K562 (cell line): ENCODE data around the gene DMP1. TPM values are rescaled to one million over a fixed set of nuclear protein-coding genes. Genes with fewer than 3 reads are reported as not detected.

ENCODE experiments used
- ATAC-seq: fragments of 200-7000 bp; cut with Tn5 transposase; 3 replicates; pipeline ENCODE4 v1.9.1; 2020; ENCODE audit warnings: moderate library complexity
- Bru-seq: library from RNA; stranded (reverse); fragments of 400-500 nt; gene quantifications from one replicate; lab custom pipeline; 2021; lab: Mats Ljungman, UMichigan
- BruChase-seq, 2 experiments: library from RNA; stranded (reverse); fragments of 400-500 nt; gene quantifications; one replicate each; lab custom pipeline; 2021; lab: Mats Ljungman, UMichigan
- BruUV-seq: library from RNA; stranded (reverse); fragments of 400-500 nt; replicated peaks from 2 replicates; lab custom pipeline; 2021; lab: Mats Ljungman, UMichigan
- CTCF ChIA-PET: fragments of 300-600 bp; formaldehyde crosslinking; extraction: SDS; loops from one replicate; lab custom pipeline; 2021; ENCODE audit warnings: low intra/inter-chr PET ratio; lab: Yijun Ruan, JAX
- POLR2A ChIA-PET: fragments of 300-600, 350-650 bp; sonication (Branson Sonifier 250); formaldehyde crosslinking; extraction: SDS; loops from one replicate; lab custom pipeline; 2021; ENCODE audit warnings: antibody characterized with exemption, inconsistent platforms; lab: Yijun Ruan, JAX
- DNase-seq, 4 experiments: peaks; one replicate each; pipeline versions ENCODE4 v3.0.0 to v3.0.0-alpha.2; 2011 to 2018; ENCODE audit warnings: low spot score in 3 of 4, mixed read lengths in 3 of 4; ENCODE audit errors: extremely low read depth in 1 of 4
- FAIRE-seq: peaks from 2 replicates; lab custom pipeline; 2011; peaks lifted over from hg19 to GRCh38; lab: Jason Lieb, UNC
- H2AFZ ChIP-seq: 2 replicates; pipeline ENCODE4 v1.6.0; 2011; ENCODE audit warnings: low read depth, low read length, control low read depth, inconsistent platforms
- H3K27ac ChIP-seq: fragments of 200-600 bp; 3 replicates; pipeline ENCODE4 v1.8.0; 2011; ENCODE audit warnings: low read depth, mild to moderate bottlenecking, control low read depth, inconsistent platforms, low read length, moderate library complexity, mixed read lengths; ENCODE audit errors: extremely low read depth
- H3K27me3 ChIP-seq, 2 experiments: fragments of 300-600 bp in 1 of 2; 2 replicates in 1 of 2; 3 replicates in 1 of 2; pipeline versions ENCODE4 v1.6.0 to v1.8.0; 2011; ENCODE audit warnings: inconsistent platforms in 2 of 2, low read length in 2 of 2, mild to moderate bottlenecking in 1 of 2, mixed read lengths in 1 of 2, moderate library complexity in 1 of 2; ENCODE audit not compliant: control insufficient read depth in 2 of 2, insufficient read depth in 2 of 2
- H3K36me3 ChIP-seq: fragments of 300-600 bp; 3 replicates; pipeline ENCODE4 v1.8.0; 2011; ENCODE audit warnings: mild to moderate bottlenecking, low read length, inconsistent platforms; ENCODE audit not compliant: control insufficient read depth, insufficient read depth
- H3K4me1 ChIP-seq, 2 experiments: fragments of 200-600 bp in 1 of 2; replicated peaks in 1 of 2; 2 replicates in 1 of 2; 3 replicates in 1 of 2; pipeline versions ENCODE4 v1.5.1 to v1.8.0; 2011; ENCODE audit warnings: inconsistent platforms in 2 of 2, low read length in 2 of 2, mild to moderate bottlenecking in 1 of 2, mixed read lengths in 1 of 2, moderate library complexity in 1 of 2; ENCODE audit not compliant: control insufficient read depth in 2 of 2, insufficient read depth in 2 of 2
- H3K4me2 ChIP-seq: 2 replicates; pipeline ENCODE4 v1.6.1; 2011; ENCODE audit warnings: low read length, control low read depth, inconsistent platforms, mixed read lengths; ENCODE audit not compliant: insufficient read depth
- H3K4me3 ChIP-seq: fragments of 200-600 bp; sonication (generic), shearing (Covaris generic); 2 replicates; pipeline ENCODE4 v1.5.1; 2016; ENCODE audit warnings: control low read depth, inconsistent platforms
- H3K79me2 ChIP-seq: fragments of 200-600 bp; 3 replicates; pipeline ENCODE4 v1.8.0; 2011; ENCODE audit warnings: low read length, inconsistent platforms; ENCODE audit not compliant: control insufficient read depth, insufficient read depth
- H3K9ac ChIP-seq, 2 experiments: 2 replicates each; pipeline versions ENCODE4 v1.6.0 to v1.6.1; 2011; ENCODE audit warnings: low read depth in 2 of 2, low read length in 2 of 2, control low read depth in 1 of 2, inconsistent platforms in 1 of 2, mild to moderate bottlenecking in 1 of 2, mixed read lengths in 1 of 2; ENCODE audit not compliant: insufficient read depth in 1 of 2
- H3K9me1 ChIP-seq: one replicate; pipeline ENCODE4 v1.6.0; 2011; ENCODE audit warnings: inconsistent platforms, mild to moderate bottlenecking, low read length, moderate library complexity; ENCODE audit not compliant: control insufficient read depth, insufficient read depth
- H3K9me3 ChIP-seq: replicated peaks from 2 replicates; pipeline ENCODE4 v1.5.1; 2011; ENCODE audit warnings: low read depth, low read length, inconsistent platforms; ENCODE audit not compliant: control insufficient read depth, insufficient read depth
- H4K20me1 ChIP-seq: replicated peaks from 2 replicates; pipeline ENCODE4 v1.6.1; 2011; ENCODE audit warnings: low read length, inconsistent platforms, mixed read lengths; ENCODE audit not compliant: control insufficient read depth, insufficient read depth
- ZFP36 ChIP-seq: fragments of 150-350 bp; IDR thresholded peaks from 2 replicates; pipeline ENCODE4 v1.6.1; 2018; ENCODE audit warnings: low read length, low read depth; ENCODE audit not compliant: partially characterized antibody
- ZNF589 ChIP-seq: fragments of 200-800 bp; sonication (Bioruptor generic); IDR thresholded peaks from 2 replicates; pipeline ENCODE4 v1.6.1; 2016; ENCODE audit warnings: low read depth, missing genetic modification characterization, missing compliant biosample characterization
- WGBS: fragments of 100-300 bp; shearing (Covaris generic); methylation state at CpG from one replicate; pipeline ENCODE4 v1.1.6; 2016; ENCODE audit warnings: low coverage, mixed read lengths; ENCODE audit not compliant: insufficient coverage; ENCODE audit errors: missing lambda C conversion rate; 5-methylcytosine and 5-hydroxymethylcytosine counted together
- in situ Hi-C: fragments of 300-500 bp; cut with MboI; formaldehyde crosslinking; loops from 4 replicates; pipeline ENCODE4 v1.15.0; 2018; ENCODE audit warnings: inconsistent platforms, mixed read lengths
- intact Hi-C: fragments of 100-400 bp; cut with micrococcal nuclease; formaldehyde crosslinking; loops from 2 replicates; pipeline ENCODE4 v1.14.2; 2022
- long read RNA-seq, 3 experiments: library from polyadenylated mRNA in 2 of 3; library from RNA in 1 of 3; unstranded in 2 of 3; stranded (forward) in 1 of 3; transcript quantifications; one replicate each; pipeline ENCODE4 v2.0.0, GENCODE V29; 2019 to 2022
- polyA minus RNA-seq, 3 experiments: library from RNA; depleted of rRNA, polyadenylated mRNA; stranded (reverse); fragments of >200 nt; gene quantifications; 2 replicates each; pipeline ENCODE4 v1.2.3, GENCODE V29; 2011
- polyA plus RNA-seq, 8 experiments: library from polyadenylated mRNA; depleted of rRNA in 4 of 8; stranded (reverse) in 5 of 8; unstranded in 3 of 8; fragments of >200 nt; fragmentation: Nextera tagmentation in 2 of 8; fragmentation: Illumina TruSeq in 1 of 8; extraction: Ambion mirVana in 2 of 8; extraction: Trizol in 1 of 8; gene quantifications; 2 replicates each; pipeline versions ENCODE4 v1.2.1 to v1.2.3, GENCODE V29; 2011 to 2014; ENCODE audit warnings: inconsistent platforms in 1 of 8, missing spikeins in 1 of 8
- total RNA-seq, 7 experiments: library from RNA; depleted of rRNA in 6 of 7; stranded (reverse); fragments of >200 nt in 6 of 7; fragmentation: Illumina TruSeq in 2 of 7; extraction: Trizol in 2 of 7; gene quantifications; 2 replicates each; pipeline versions ENCODE4 v1.2.1 to v1.2.3, GENCODE V29; 2011 to 2021; ENCODE audit warnings: low replicate concordance in 1 of 7
- TF ChIP-seq, protein P1 (sequence below): fragments of 250-450 bp; sonication (Bioruptor Pico); IDR thresholded peaks from 2 replicates; pipeline ENCODE4 v1.4.0; 2020; ENCODE audit warnings: mild to moderate bottlenecking, moderate library complexity
- TF ChIP-seq, protein P2 (sequence below): fragments of 250-450 bp; sonication (Bioruptor Pico); IDR thresholded peaks from 2 replicates; pipeline ENCODE4 v1.5.0; 2021

The DMP1 gene, protein sequence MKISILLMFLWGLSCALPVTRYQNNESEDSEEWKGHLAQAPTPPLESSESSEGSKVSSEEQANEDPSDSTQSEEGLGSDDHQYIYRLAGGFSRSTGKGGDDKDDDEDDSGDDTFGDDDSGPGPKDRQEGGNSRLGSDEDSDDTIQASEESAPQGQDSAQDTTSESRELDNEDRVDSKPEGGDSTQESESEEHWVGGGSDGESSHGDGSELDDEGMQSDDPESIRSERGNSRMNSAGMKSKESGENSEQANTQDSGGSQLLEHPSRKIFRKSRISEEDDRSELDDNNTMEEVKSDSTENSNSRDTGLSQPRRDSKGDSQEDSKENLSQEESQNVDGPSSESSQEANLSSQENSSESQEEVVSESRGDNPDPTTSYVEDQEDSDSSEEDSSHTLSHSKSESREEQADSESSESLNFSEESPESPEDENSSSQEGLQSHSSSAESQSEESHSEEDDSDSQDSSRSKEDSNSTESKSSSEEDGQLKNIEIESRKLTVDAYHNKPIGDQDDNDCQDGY
- total RNA-seq (2011; cell fraction: chromatin; rRNA removed; ENCODE audit: low replicate concordance): not detected in 2 replicates
- not detected in 2 replicates for total RNA-seq (2011; cell fraction: nucleolus; rRNA removed)
- total RNA-seq (2011; cell fraction: nucleoplasm; rRNA removed): not detected in 2 replicates
- total RNA-seq (2014; rRNA removed): not detected in 2 replicates
- not detected in 2 replicates for total RNA-seq (2014; rRNA removed; fragmentation: Illumina TruSeq; extraction: Trizol)
- not detected in 2 replicates for total RNA-seq (2015; rRNA removed; fragmentation: Illumina TruSeq; extraction: Trizol)
- not detected in 2 replicates for total RNA-seq (2021)
- not detected in 2 replicates for polyA plus RNA-seq (2011; rRNA removed)
- polyA plus RNA-seq (2011; cell fraction: cytosol; rRNA removed): not detected in 2 replicates
- polyA plus RNA-seq (2011; cell fraction: nucleus; rRNA removed): not detected in 2 replicates
- not detected in 2 replicates for polyA plus RNA-seq (2012)
- not detected in 2 replicates for polyA plus RNA-seq (2014; fragmentation: Illumina TruSeq; extraction: Trizol)
- not detected for polyA plus RNA-seq (2014; fragmentation: Nextera tagmentation; extraction: Ambion mirVana)
- polyA plus RNA-seq (2014; rRNA removed): not detected in 2 replicates
- polyA minus RNA-seq (2011; rRNA and poly(A)+ RNA removed): not detected in 2 replicates
- polyA minus RNA-seq (2011; cell fraction: cytosol; rRNA and poly(A)+ RNA removed): not detected in 2 replicates
- polyA minus RNA-seq (2011; cell fraction: nucleus; rRNA and poly(A)+ RNA removed): not detected in 2 replicates
- not detected for Bru-seq, nascent RNA
- BruChase-seq, experiment 1, labeled RNA remaining after a 2-hour chase: not detected
- not detected for BruChase-seq, experiment 2, labeled RNA remaining after a 6-hour chase
- long read RNA-seq, experiment 1: 0 reads
- long read RNA-seq, experiment 2: 0 reads
- long read RNA-seq, experiment 3: 0 reads

DNA sequence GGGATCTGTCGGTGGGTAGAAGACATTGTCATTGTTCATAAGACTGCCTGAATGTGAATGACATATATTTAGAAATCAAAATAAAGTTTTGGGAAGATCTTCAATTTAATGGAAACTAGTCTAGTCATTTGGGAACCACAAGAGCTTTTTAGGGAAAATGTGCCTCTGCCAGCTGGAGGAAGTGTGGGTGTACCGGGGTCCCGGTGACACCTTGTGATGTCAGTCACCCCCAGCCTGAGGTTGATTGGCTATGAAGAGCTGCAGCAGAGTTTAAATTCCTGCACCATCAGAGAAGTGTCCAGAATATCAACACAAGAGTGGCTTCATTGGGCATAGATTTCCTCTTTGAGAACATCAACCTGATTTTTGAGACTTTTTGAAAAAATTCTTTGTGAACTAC, at the start of gene DMP1:
DMP1 (plus strand) TSS at position 301 of the 400 bp plus-strand sequence. CDS start 6,213 bp downstream, outside the sequence.
- Histone ChIP-seq H3K27me3 (no peaks in the 10 kb centered on the region), H3K9me1 (no peaks in the 10 kb centered on the region), H3K4me2 (no peak within 1 kb of the TSS), H3K9ac (no peak within 1 kb of the TSS), H2AFZ (no peak within 1 kb of the TSS), H3K36me3 (no peaks in the 10 kb centered on the region), H3K79me2 (no peaks in the 10 kb centered on the region), H3K9me3 (no peaks in the 10 kb centered on the region), H3K4me3 (no peak within 1 kb of the TSS), H3K4me1 (no peaks in the 10 kb centered on the region), H4K20me1 (no peaks in the 10 kb centered on the region), H3K27ac (no peak within 1 kb of the TSS)
- intact Hi-C loops (no loop called here), in situ Hi-C loops (no loop called here)
- WGBS: 0% methylated on average over 3 of the region's 3 CpGs
- CTCF ChIA-PET: no interaction called here
- BruUV-seq: no TSS peak
- TF ChIP-seq, protein P1, sequence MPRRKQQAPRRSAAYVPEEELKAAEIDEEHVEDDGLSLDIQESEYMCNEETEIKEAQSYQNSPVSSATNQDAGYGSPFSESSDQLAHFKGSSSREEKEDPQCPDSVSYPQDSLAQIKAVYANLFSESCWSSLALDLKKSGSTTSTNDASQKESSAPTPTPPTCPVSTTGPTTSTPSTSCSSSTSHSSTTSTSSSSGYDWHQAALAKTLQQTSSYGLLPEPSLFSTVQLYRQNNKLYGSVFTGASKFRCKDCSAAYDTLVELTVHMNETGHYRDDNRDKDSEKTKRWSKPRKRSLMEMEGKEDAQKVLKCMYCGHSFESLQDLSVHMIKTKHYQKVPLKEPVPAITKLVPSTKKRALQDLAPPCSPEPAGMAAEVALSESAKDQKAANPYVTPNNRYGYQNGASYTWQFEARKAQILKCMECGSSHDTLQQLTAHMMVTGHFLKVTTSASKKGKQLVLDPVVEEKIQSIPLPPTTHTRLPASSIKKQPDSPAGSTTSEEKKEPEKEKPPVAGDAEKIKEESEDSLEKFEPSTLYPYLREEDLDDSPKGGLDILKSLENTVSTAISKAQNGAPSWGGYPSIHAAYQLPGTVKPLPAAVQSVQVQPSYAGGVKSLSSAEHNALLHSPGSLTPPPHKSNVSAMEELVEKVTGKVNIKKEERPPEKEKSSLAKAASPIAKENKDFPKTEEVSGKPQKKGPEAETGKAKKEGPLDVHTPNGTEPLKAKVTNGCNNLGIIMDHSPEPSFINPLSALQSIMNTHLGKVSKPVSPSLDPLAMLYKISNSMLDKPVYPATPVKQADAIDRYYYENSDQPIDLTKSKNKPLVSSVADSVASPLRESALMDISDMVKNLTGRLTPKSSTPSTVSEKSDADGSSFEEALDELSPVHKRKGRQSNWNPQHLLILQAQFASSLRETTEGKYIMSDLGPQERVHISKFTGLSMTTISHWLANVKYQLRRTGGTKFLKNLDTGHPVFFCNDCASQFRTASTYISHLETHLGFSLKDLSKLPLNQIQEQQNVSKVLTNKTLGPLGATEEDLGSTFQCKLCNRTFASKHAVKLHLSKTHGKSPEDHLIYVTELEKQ (CRISPR knock-in tag): no peak
- no peak for TF ChIP-seq ZFP36
- no peak for TF ChIP-seq ZNF589 (CRISPR knock-in tag)
- TF ChIP-seq, protein P2, sequence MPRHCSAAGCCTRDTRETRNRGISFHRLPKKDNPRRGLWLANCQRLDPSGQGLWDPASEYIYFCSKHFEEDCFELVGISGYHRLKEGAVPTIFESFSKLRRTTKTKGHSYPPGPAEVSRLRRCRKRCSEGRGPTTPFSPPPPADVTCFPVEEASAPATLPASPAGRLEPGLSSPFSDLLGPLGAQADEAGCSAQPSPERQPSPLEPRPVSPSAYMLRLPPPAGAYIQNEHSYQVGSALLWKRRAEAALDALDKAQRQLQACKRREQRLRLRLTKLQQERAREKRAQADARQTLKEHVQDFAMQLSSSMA (CRISPR knock-in tag): no peak
- POLR2A ChIA-PET: no interaction called here
- no peak for ATAC-seq
- no peak for FAIRE-seq
- DNase-seq: no peak
